ENCODE measurements around the gene ARHGAP21.

Gene ARHGAP21

GRCh38 chr10:24685958-24686540 is 37.6 kb downstream of the ARHGAP21 start:
- no peak for DNase-seq (ENCODE audit: low spot score)
- Histone ChIP-seq H3K27ac (no peak overlapping the region), H3K4me3 (no peak overlapping the region)
- TF ChIP-seq CTCF (IDR thresholded peaks at IDR 0.05) = no peak

GRCh38 chr10:24683554-24683953 is 40.1 kb downstream of the ARHGAP21 start:
- no peak overlapping the region for H3K4me3 ChIP-seq
- TF ChIP-seq CTCF (IDR thresholded peaks at IDR 0.05) = no peak
- DNase-seq (ENCODE audit: low spot score) = no peak
- H3K27ac ChIP-seq = no peak overlapping the region

GRCh38 chr10:24681572-24682088 is 42.1 kb downstream of the ARHGAP21 start:
- Histone ChIP-seq H3K4me3 (no peak overlapping the region), H3K27ac (no peak overlapping the region)
- no peak for TF ChIP-seq CTCF (IDR thresholded peaks at IDR 0.05)
- no peak for DNase-seq (ENCODE audit: low spot score)

- Histone ChIP-seq H3K4me3 (no peak overlapping the region), H3K27ac (no peak overlapping the region)
- no peak for TF ChIP-seq CTCF (IDR thresholded peaks at IDR 0.05)
- no peak for DNase-seq (ENCODE audit: low spot score)
Measured at GRCh38 chr10:24680647-24681524, 42.8 kb downstream of the ARHGAP21 start.

- H3K27ac ChIP-seq = no peak overlapping the region
- TF ChIP-seq CTCF (IDR thresholded peaks at IDR 0.05) = no peak
- no peak overlapping the region for H3K4me3 ChIP-seq
- DNase-seq (ENCODE audit: low spot score) = no peak
Measured at GRCh38 chr10:24678757-24679156, 44.9 kb downstream of the ARHGAP21 start.

- no peak for TF ChIP-seq CTCF (IDR thresholded peaks at IDR 0.05)
- DNase-seq (ENCODE audit: low spot score) = no peak
- H3K4me3 ChIP-seq = no peak overlapping the region
- H3K27ac ChIP-seq = no peak overlapping the region
Measured at GRCh38 chr10:24674892-24675632, 48.6 kb downstream of the ARHGAP21 start.

All from coronary artery (tissue), 2 donors.